Measurements from ENCODE around the gene P2RY8.

DNA sequence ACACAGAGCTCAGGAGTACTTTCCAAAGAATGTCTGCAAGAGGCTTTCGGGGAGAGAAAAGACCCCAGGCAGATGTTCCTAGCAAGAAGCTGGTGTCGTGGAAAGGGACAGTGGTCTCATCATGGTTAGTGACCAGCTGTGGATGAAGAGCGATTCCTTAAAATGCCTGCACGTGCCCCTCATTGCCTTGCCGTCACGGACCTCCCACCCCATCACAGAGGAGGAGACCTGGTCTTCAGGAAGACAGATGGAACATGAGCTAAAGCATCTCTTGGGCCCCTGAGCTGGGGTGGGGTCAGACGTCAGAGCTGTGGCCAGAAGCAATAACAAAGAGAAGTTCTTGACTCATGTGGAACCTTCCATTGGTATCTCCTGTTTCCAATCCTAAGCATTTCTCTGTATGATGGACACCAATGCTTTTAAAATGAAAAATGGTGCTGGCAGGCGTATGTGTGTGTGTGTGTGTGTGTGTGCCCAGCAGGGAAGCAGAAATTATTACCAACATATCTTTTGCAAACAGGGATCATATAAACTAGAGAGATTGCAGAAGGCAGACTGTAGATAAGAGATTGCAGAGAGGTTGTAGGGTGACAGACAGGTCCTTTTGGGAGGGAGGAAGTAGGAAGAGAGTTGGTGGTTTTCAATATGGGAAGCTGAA, 59.1 kb downstream of the P2RY8 start:
- TF ChIP-seq, protein P1, sequence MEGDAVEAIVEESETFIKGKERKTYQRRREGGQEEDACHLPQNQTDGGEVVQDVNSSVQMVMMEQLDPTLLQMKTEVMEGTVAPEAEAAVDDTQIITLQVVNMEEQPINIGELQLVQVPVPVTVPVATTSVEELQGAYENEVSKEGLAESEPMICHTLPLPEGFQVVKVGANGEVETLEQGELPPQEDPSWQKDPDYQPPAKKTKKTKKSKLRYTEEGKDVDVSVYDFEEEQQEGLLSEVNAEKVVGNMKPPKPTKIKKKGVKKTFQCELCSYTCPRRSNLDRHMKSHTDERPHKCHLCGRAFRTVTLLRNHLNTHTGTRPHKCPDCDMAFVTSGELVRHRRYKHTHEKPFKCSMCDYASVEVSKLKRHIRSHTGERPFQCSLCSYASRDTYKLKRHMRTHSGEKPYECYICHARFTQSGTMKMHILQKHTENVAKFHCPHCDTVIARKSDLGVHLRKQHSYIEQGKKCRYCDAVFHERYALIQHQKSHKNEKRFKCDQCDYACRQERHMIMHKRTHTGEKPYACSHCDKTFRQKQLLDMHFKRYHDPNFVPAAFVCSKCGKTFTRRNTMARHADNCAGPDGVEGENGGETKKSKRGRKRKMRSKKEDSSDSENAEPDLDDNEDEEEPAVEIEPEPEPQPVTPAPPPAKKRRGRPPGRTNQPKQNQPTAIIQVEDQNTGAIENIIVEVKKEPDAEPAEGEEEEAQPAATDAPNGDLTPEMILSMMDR (IDR thresholded peaks at IDR 0.05) = no peak
- no peak for TF ChIP-seq POLR2A (IDR thresholded peaks at IDR 0.05)
